GM12865 (cell line): ENCODE results near the gene TMEFF2.

ENCODE experiments used
- DNase-seq: peaks from one replicate; pipeline ENCODE4 v3.0.0; 2010; ENCODE audit warnings: low read depth
- H3K4me3 ChIP-seq: 2 replicates; pipeline ENCODE4 v1.5.1; 2011; ENCODE audit warnings: mild to moderate bottlenecking, low read depth, low read length, control low read depth
- CTCF ChIP-seq: IDR thresholded peaks from 2 replicates; pipeline ENCODE4 v1.5.1; 2011; ENCODE audit warnings: low read length, control low read depth, low read depth, inconsistent platforms; ENCODE audit not compliant: insufficient read depth; ENCODE audit errors: missing control alignments

TMEFF2 gene

DNA sequence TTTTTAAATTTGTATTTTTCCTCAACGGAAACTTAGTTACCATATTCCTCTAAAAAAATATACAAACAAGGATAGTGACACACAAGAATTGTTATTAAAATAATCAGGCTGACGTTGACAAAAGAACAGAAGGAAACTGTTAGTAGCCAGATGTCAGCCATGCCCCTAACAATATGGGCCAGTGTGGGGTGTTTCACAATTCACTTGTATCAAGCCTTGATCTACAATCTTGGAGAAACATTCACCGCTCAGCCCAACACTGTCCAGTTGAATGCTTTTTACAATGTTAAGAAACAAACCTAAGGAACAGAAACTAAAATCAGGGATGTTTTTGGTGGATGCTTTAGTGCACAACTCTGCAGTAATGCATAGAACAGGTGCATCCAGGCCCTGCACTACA is 44.6 kb downstream of the TMEFF2 start:
- H3K4me3 ChIP-seq = no peak overlapping the region
- DNase-seq = no peak
- TF ChIP-seq CTCF = no peak

- no peak overlapping the region for H3K4me3 ChIP-seq
- no peak for DNase-seq
Observed at GRCh38 chr2:192148620-192149321, 46.0 kb downstream of the TMEFF2 start.

GRCh38 chr2:192148241-192148619 is 46.5 kb downstream of the TMEFF2 start:
- H3K4me3 ChIP-seq = no peak overlapping the region
- no peak for TF ChIP-seq CTCF
- DNase-seq = no peak

More at GRCh38 chr2:192148620-192149321, 46.0 kb downstream of the TMEFF2 start:
- TF ChIP-seq CTCF = no peak

GRCh38 chr2:192146069-192147015 is 48.4 kb downstream of the TMEFF2 start:
- DNase-seq = no peak
- no peak overlapping the region for H3K4me3 ChIP-seq
- TF ChIP-seq CTCF = no peak

GRCh38 chr2:192145496-192145895 is 49.2 kb downstream of the TMEFF2 start:
- no peak for DNase-seq
- no peak overlapping the region for H3K4me3 ChIP-seq
- no peak for TF ChIP-seq CTCF

DNA sequence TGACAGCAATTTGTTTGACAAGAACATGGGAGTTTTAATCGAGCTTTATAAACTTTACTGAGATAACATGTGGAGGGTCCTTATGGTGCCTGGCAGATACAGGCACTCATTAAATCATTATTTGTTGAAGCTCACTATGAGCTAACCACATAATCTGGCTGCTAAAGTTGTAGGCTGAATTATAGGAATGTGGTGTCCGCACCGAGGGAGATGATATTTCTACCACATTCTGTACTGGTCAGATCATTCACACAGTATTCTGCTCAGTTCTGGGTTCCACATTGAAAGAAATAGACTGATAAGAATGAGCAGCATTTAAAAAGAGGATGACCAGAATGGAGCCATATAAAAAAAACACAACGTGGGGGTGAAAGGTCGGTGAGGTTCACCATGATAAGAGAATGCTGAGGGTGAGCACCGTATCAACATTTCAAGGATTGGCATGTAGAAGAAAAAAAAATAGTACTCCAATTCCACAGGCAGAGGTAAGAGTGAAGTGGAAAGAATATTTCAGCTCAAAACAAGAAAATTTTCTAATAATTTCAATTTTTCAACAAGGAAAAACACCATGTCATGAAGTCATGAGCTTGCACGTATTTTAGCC is 54.4 kb downstream of the TMEFF2 start:
- no peak for TF ChIP-seq CTCF
- no peak for DNase-seq
- H3K4me3 ChIP-seq = no peak overlapping the region
